MG63 (cell line): ENCODE data around the gene CDC37. TPM values are rescaled to one million over a fixed set of nuclear protein-coding genes. Genes with fewer than 3 reads are reported as not detected.
"Not testable (repeated sequence)": the region's sequence is repeated elsewhere in the genome, so short reads cannot be mapped to it uniquely, and the experiment has no call there.

ENCODE experiments used
- DNase-seq: peaks from one replicate; pipeline ENCODE4 v3.0.0-alpha.2; 2020
- H3K27me3 ChIP-seq: fragments of 250-450 bp; sonication (Bioruptor Pico); 2 replicates; pipeline ENCODE4 v1.5.1; 2020; ENCODE audit warnings: mild to moderate bottlenecking, moderate library complexity
- H3K36me3 ChIP-seq: fragments of 250-450 bp; sonication (Bioruptor Pico); 2 replicates; pipeline ENCODE4 v1.5.1; 2020; ENCODE audit warnings: mild to moderate bottlenecking, moderate library complexity
- H3K4me3 ChIP-seq: fragments of 250-450 bp; sonication (Bioruptor Pico); 2 replicates; pipeline ENCODE4 v1.5.1; 2020; ENCODE audit warnings: mild to moderate bottlenecking, moderate library complexity
- H3K9me3 ChIP-seq: fragments of 250-450 bp; sonication (Bioruptor Pico); 2 replicates; pipeline ENCODE4 v1.5.1; 2020; ENCODE audit warnings: mild to moderate bottlenecking, moderate library complexity
- total RNA-seq: library from RNA; depleted of rRNA; stranded (reverse); fragments of >200 nt; shearing (Covaris generic); gene quantifications from 2 replicates; pipeline ENCODE4 v1.2.3, GENCODE V29; 2014; ENCODE audit warnings: low replicate concordance

CDC37 gene
- total RNA-seq, 1 experiment from 2014 or later: 519 TPM

DNA sequence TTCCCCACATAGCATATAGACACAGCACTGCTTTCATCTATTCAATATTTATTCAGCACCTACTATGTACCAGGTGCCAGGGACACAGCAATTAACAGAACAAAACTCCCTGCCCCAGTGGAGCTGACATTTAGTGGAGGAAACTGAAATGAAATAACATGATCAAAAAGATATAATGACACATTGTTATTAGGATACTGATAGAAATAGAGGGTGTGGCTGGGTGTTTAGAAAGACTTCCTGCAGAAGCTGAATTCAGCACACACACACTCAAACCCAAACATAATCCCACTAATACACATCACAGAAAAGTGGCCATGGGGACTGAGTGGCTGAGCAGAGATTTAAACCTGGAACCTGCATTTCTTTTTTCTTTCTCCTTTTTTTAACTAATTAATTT is 3.8 kb upstream of the CDC37 start:
- no peak overlapping the region for H3K4me3 ChIP-seq
- DNase-seq: no peak
- H3K36me3 ChIP-seq: no peaks in the 10 kb centered on the region; the same call in 1 of the 2 replicates
- peaks cover 8% of the 10 kb centered on the region for H3K27me3 ChIP-seq
- no peaks in the 10 kb centered on the region for H3K9me3 ChIP-seq

- DNase-seq: no peak
- peaks cover 8% of the 10 kb centered on the region for H3K27me3 ChIP-seq
- H3K9me3 ChIP-seq: no peaks in the 10 kb centered on the region
- H3K4me3 ChIP-seq: no peak overlapping the region
- H3K36me3 ChIP-seq: peaks cover 6% of the 10 kb centered on the region
Observed at GRCh38 chr19:10406191-10406590, 2.8 kb upstream of the CDC37 start.

DNA sequence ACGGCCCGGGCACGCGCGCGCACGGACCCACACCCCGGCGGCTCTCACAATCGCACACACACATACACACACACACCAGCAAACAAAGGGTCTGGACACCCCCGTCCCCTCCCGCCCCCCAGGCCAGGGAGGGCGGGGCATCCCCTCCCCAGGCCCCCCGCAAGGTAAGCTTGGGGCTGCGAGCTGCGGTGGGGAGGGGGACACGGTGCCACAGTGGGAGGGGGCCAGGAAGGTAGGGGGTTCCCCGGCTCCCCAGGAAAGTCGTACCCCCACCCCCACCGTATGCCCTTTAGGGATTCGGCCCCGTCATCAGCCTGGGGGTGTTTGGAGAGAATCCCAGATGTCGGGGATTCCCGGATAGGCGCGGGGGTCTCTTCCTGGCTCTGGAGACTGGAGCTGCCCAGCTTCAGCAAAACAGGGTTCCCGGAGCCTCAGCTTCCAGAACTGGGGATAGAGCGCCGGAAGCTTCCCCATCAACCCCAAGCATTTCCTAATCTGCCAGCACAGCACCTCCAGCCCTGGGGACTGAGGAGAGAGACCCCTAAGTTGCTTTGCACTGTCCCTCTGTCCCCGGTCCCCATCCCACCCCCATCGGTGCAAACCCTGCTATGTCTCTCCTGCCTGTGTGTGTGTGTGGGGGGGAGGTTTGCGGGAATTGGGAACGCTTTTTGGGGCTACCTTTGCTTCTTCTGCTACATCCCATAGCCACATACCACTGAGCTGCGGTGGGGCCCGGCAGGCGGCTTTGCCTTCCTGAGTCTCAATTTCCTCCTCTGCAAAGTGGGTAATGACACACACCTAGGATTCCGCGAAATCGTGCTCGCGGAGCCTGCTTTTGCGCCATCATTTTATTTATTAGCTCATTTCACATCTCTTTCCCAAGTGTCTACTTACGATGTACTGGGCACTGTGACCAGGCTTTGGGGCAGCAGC is 1.8 kb upstream of the CDC37 start:
- DNase-seq: no peak
- Histone ChIP-seq H3K36me3 (peaks cover 15% of the 10 kb centered on the region), H3K9me3 (no peaks in the 10 kb centered on the region), H3K4me3 (peak overlapping the region; percentile 96; the same call in 1 of the 2 replicates), H3K27me3 (peaks cover 8% of the 10 kb centered on the region)

DNA sequence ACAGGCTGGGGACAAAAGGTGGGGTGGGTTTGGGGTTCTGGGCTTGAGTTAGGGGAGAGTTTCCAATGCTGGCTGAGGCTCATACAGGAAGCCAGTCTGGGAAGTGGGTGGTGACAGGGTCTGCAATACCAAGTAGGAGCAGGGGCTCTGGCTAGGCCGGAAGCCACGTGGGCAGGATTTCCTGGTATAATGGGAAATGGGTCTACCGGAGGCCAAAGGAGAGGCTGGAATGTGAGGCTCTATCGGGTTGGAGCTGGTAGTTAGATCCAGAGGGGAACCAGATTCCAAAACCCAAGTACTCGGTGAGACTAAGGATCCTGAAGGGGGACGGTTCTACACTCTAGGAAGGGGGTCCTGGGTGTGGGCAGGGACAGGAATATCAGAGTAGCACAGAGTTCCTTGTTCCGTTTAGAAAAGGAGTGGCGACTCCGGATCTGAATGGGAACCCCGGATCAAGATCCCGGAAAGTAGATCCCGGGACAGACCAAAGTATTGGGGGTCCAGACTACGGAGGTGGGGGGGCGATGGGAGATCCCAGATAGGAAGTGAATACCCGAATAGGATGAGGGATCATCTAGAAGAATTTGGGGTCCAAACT is 802 bp downstream of the CDC37 start:
- Histone ChIP-seq H3K4me3 (peak overlapping the region; percentile 96), H3K27me3 (peaks cover 8% of the 10 kb centered on the region), H3K36me3 (peaks cover 34% of the 10 kb centered on the region), H3K9me3 (no peaks in the 10 kb centered on the region)
- peak; percentile 80 for DNase-seq

DNA sequence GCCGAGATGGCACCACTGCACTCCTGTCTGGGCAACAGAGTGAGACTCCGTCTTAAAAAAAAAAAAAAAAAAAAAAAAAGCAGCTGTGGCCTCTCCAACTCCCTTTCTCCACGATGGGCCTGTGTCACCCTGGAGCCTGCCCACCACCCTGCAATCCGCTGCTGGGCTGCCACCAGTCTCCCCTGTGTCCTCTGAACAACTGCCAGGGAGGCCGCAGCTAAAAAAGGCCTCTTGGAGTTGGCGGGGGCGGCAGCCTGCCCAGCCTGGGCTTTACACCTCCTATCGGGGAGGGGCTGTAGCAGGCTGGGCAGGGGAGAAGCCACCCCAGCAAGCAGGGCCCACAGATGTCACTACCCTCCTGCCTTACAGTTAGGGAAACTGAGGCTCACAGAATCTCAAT is 3.5 kb downstream of the CDC37 start:
- no peak for DNase-seq
- H3K4me3 ChIP-seq: no peak overlapping the region
- no peaks in the 10 kb centered on the region for H3K9me3 ChIP-seq
- peaks cover 54% of the 10 kb centered on the region for H3K36me3 ChIP-seq
- no peaks in the 10 kb centered on the region for H3K27me3 ChIP-seq

DNA sequence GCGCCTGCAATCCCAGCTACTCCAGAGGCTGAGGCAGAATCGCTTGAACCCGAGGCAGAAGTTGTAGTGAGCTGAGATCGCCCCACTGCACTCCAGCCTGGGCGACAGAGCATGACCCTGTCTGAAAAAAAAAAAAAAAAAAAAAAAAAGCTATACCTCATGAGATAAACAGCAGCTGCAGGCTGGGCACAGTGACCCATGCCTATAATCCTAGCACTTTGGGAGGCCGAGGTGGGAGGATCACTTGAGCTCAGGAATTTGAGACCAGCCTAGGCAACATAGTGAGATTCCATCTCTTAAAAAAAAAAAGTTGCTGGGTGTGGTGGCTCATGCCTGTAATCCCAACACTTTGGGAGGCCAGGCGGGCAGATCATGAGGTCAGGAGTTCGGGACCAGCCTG is 4.0 kb downstream of the CDC37 start:
- H3K9me3 ChIP-seq, H3K4me3 ChIP-seq, H3K27me3 ChIP-seq, DNase-seq: not testable (repeated sequence)
- H3K36me3 ChIP-seq: peaks cover 59% of the 10 kb centered on the region

DNA sequence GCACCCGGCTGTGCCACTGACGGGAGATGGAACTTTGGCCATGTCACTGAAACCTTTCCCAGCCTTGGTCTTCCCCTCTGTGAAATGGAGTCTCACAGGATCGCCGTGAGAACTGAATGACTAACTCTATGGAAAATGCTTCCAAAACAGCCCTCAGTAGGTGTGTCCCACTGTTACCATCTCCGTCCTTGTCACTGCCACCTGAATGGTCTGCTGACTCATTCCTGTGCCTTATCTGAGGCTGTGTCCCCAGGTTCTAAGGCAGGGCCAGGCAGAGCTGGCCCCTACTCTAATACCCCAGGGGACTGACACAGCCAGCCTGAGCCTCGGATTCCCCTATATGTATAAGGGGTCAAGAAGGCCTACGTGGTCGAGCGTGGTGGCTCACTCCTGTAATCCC is 4.5 kb downstream of the CDC37 start:
- Histone ChIP-seq H3K9me3 (no peaks in the 10 kb centered on the region), H3K27me3 (no peaks in the 10 kb centered on the region), H3K4me3 (no peak overlapping the region), H3K36me3 (peaks cover 64% of the 10 kb centered on the region)
- DNase-seq: no peak

- H3K36me3 ChIP-seq: peaks cover 84% of the 10 kb centered on the region
- no peak for DNase-seq
- H3K4me3 ChIP-seq: no peak overlapping the region
- H3K9me3 ChIP-seq: no peaks in the 10 kb centered on the region
- H3K27me3 ChIP-seq: no peaks in the 10 kb centered on the region
Observed at GRCh38 chr19:10395917-10396316, 7.4 kb downstream of the CDC37 start.

DNA sequence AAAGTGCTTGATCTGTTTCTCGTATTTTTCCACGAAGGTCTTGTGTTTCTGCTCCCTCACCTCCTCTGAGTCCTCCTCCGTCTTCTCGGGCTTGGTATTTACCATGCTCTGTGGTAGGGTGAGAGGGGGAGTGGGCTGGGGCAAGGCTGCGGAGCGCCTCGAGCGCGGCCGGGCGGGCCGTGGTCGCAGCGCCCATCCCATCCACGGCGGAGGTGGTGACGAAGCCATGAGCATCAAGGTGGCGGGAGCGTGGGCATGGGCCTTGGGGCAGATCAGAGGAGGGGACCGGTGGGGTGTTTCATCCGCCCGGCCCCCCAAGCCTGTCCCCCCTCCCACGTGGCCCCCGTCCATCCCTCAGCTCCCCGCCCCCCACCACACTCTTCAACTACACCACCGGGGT is 7.9 kb downstream of the CDC37 start:
- H3K9me3 ChIP-seq: no peaks in the 10 kb centered on the region
- H3K4me3 ChIP-seq: no peak overlapping the region
- H3K27me3 ChIP-seq: no peaks in the 10 kb centered on the region
- no peak for DNase-seq
- peaks cover 86% of the 10 kb centered on the region for H3K36me3 ChIP-seq

DNA sequence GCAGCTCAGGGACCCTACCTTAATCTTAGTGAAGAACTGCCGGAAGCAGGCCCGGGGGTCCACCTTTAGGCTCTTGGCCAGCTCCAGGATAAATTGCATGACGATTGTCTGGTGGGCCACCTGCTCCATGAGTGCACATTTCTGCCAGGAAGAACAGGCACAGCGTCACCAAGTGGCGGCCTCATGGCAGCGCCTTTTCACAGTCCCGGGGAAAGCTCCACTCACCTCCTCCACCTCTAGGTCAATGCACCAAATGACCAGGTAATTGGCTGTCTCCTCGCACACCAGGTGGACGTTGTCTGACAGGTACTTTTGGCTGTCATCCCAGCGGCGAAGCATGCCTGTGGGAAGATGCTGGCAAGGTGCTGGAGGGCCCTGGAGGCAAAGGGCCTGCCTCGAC is 8.3 kb downstream of the CDC37 start:
- H3K36me3 ChIP-seq: peaks cover 86% of the 10 kb centered on the region
- H3K9me3 ChIP-seq: no peaks in the 10 kb centered on the region
- no peaks in the 10 kb centered on the region for H3K27me3 ChIP-seq
- no peak for DNase-seq
- H3K4me3 ChIP-seq: no peak overlapping the region

DNA sequence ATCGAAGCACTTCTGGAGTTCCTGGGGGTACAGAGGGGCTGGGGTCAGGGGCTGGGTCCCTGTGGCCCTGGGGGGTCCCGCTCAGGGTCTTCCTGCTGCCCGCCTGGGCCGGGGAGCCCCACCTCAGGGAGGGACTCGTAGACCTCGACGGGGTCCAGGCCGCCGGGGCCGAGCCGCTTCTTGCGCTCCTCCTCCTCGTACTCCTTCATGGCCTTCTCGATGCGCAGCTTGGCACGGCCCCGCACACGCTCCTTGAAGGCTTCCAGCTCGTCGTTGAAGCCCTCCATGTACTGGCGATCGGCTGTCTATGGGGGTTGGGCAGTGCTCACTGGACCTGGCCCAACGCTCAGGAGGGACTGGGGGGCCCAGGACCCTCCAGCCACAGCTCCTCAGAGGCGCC is 10.2 kb downstream of the CDC37 start:
- Histone ChIP-seq H3K36me3 (peaks cover 80% of the 10 kb centered on the region), H3K9me3 (no peaks in the 10 kb centered on the region)
- DNase-seq: no peak

GRCh38 chr19:10392120-10392519 is 11.2 kb downstream of the CDC37 start:
- no peak overlapping the region for H3K4me3 ChIP-seq
- DNase-seq: no peak
- no peaks in the 10 kb centered on the region for H3K9me3 ChIP-seq
- peaks cover 74% of the 10 kb centered on the region for H3K36me3 ChIP-seq
- no peaks in the 10 kb centered on the region for H3K27me3 ChIP-seq

More for the DNA sequence above, 10.2 kb downstream of the CDC37 start:
- H3K27me3 ChIP-seq: no peaks in the 10 kb centered on the region
- no peak overlapping the region for H3K4me3 ChIP-seq

DNA sequence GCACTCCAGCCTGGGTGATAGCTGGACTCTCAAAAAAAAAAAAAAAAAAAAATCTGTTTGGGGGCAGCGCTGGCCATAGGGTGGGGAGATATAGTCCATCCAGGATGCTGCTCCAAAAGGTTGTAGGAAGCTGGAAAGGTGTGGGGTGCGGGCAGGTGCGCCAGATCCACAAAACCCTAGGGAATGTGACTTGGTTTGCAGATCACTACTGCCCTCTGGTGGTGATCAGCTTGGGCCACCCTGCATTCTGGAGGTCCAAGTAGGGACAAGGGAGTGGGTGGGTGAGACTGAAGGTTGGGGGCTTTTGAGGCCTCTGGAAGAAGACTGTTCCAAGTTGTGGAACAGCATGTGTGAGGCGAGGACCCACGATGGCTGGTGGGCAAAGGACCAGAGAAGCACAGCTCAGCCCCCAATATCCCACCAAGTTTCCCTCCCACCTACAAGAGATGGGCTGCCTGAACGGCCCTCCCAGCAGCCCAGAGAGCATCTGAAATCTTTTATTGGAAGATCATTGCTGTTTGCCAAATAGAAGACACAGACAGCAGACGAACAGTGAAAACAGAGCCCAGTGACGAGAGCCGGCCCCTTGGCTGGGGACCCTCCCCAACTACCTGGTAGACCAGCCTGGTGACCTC is 12.6 kb downstream of the CDC37 start:
- peak; percentile 64 for DNase-seq
- Histone ChIP-seq H3K4me3 (no peak overlapping the region), H3K9me3 (no peaks in the 10 kb centered on the region), H3K27me3 (no peaks in the 10 kb centered on the region), H3K36me3 (peaks cover 60% of the 10 kb centered on the region)

- Histone ChIP-seq H3K4me3 (no peak overlapping the region), H3K27me3 (no peaks in the 10 kb centered on the region), H3K9me3 (no peaks in the 10 kb centered on the region), H3K36me3 (peaks cover 54% of the 10 kb centered on the region)
- no peak for DNase-seq
Observed at GRCh38 chr19:10389863-10390262, 13.5 kb downstream of the CDC37 start.

- Histone ChIP-seq H3K36me3 (peaks cover 45% of the 10 kb centered on the region), H3K9me3 (no peaks in the 10 kb centered on the region), H3K4me3 (no peak overlapping the region), H3K27me3 (no peaks in the 10 kb centered on the region)
- peak; percentile 69 for DNase-seq
Observed at GRCh38 chr19:10388957-10389356, 14.4 kb downstream of the CDC37 start.

DNA sequence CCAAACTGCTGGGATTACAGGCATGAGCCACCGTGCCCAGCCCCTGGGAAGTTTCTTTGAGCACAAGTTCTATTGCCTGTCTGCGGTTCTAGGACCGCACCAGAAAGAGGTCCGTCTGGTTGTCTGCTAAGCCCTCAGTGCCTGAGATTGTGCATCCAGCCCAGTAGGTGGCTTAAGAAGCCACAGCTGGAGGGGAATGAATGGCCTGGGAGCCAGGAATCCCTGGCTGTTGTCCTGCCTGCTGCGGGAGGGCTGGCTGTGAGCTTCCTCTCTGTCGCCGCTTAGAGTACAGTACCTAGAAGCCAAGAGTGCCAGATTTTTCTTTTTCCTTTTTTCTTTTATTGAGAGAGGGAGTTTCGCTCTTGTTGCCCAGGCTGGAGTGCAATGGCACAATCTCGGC is 18.8 kb downstream of the CDC37 start:
- H3K36me3 ChIP-seq: peaks cover 4% of the 10 kb centered on the region; the same call in 1 of the 2 replicates
- no peak for DNase-seq
- no peak overlapping the region for H3K4me3 ChIP-seq
- no peaks in the 10 kb centered on the region for H3K9me3 ChIP-seq
- no peaks in the 10 kb centered on the region for H3K27me3 ChIP-seq

- not testable (repeated sequence) for DNase-seq, H3K27me3 ChIP-seq, H3K4me3 ChIP-seq, H3K9me3 ChIP-seq
- peaks cover 11% of the 10 kb centered on the region for H3K36me3 ChIP-seq
Observed at GRCh38 chr19:10383223-10383499, 20.2 kb downstream of the CDC37 start.
